OCI-LY7 (cell line): ENCODE data around the gene GPR137C. TPM values are rescaled to one million over a fixed set of nuclear protein-coding genes. Genes with fewer than 3 reads are reported as not detected.

Experiments
- BruUV-seq: library from RNA; stranded (reverse); fragments of 400-500 nt; replicated peaks from 2 replicates; lab custom pipeline; 2021; lab: Mats Ljungman, UMichigan
- CTCF ChIA-PET: fragments of 300-600 bp; sonication (Branson Sonifier 250); formaldehyde crosslinking; loops from one replicate; lab custom pipeline; 2022; ENCODE audit warnings: antibody characterized with exemption; ENCODE audit not compliant: unreplicated experiment; lab: Charles Lee
- POLR2A ChIA-PET: fragments of 300-600 bp; sonication (Branson Sonifier 250); formaldehyde crosslinking; loops from one replicate; lab custom pipeline; 2022; ENCODE audit warnings: antibody characterized with exemption; lab: Charles Lee
- DNase-seq: peaks from one replicate; pipeline ENCODE4 v3.0.0-alpha.2; 2015; ENCODE audit warnings: low spot score
- H2AFZ ChIP-seq: fragments of 200-600 bp; sonication (generic), shearing (Covaris generic); 2 replicates; pipeline ENCODE4 v1.6.1; 2014; ENCODE audit warnings: mild to moderate bottlenecking, antibody characterized with exemption, low read length, moderate library complexity
- H3K27ac ChIP-seq: fragments of 200-600 bp; sonication (generic); 2 replicates; pipeline ENCODE4 v1.5.1; 2014; ENCODE audit warnings: mixed run types, low read depth, mild to moderate bottlenecking, moderate library complexity, low read length, inconsistent platforms; ENCODE audit not compliant: poor library complexity, severe bottlenecking
- H3K36me3 ChIP-seq: fragments of 200-600 bp; sonication (generic); 2 replicates; pipeline ENCODE4 v1.6.1; 2014; ENCODE audit warnings: mild to moderate bottlenecking, antibody characterized with exemption, low read length, moderate library complexity, mixed read lengths; ENCODE audit not compliant: insufficient read depth
- H3K4me1 ChIP-seq: fragments of 200-600 bp; sonication (generic); 2 replicates; pipeline ENCODE4 v1.5.1; 2014; ENCODE audit warnings: mild to moderate bottlenecking, low read length; ENCODE audit not compliant: insufficient read depth, poor library complexity, severe bottlenecking
- H3K4me2 ChIP-seq: fragments of 200-600 bp; sonication (generic); 2 replicates; pipeline ENCODE4 v1.6.1; 2014; ENCODE audit warnings: mild to moderate bottlenecking, low read length
- H3K4me3 ChIP-seq: fragments of 200-600 bp; sonication (generic); 2 replicates; pipeline ENCODE4 v1.5.1; 2014; ENCODE audit warnings: mild to moderate bottlenecking, low read depth, low read length; ENCODE audit not compliant: poor library complexity, severe bottlenecking
- H3K79me2 ChIP-seq: fragments of 200-600 bp; sonication (generic); 2 replicates; pipeline ENCODE4 v1.6.1; 2016; ENCODE audit warnings: low read depth, mild to moderate bottlenecking, low read length, moderate library complexity, mixed read lengths; ENCODE audit not compliant: insufficient read depth
- H3K9me2 ChIP-seq: fragments of 200-600 bp; sonication (generic); 2 replicates; pipeline ENCODE4 v1.6.1; 2016; ENCODE audit warnings: mild to moderate bottlenecking, low read length, mixed read lengths; ENCODE audit not compliant: insufficient read depth
- H3K9me3 ChIP-seq: fragments of 200-600 bp; sonication (generic); 2 replicates; pipeline ENCODE4 v1.6.1; 2014; ENCODE audit warnings: mild to moderate bottlenecking, mixed run types, low read length, mixed read lengths
- H4K20me1 ChIP-seq: fragments of 200-600 bp; sonication (generic); 2 replicates; pipeline ENCODE4 v1.6.1; 2014; ENCODE audit warnings: mild to moderate bottlenecking, antibody characterized with exemption, low read length, moderate library complexity, mixed read lengths; ENCODE audit not compliant: insufficient read depth
- EZH2phosphoT487 ChIP-seq: fragments of 200-600 bp; sonication (generic); IDR thresholded peaks from 2 replicates; pipeline ENCODE4 v1.6.1; 2018; ENCODE audit warnings: low read depth, borderline replicate concordance, mild to moderate bottlenecking, mixed run types, antibody characterized with exemption, low read length, moderate library complexity, mixed read lengths
- intact Hi-C: fragments of 100-400 bp; cut with micrococcal nuclease; formaldehyde crosslinking; loops from one replicate; pipeline ENCODE4 v1.10.0; 2022; ENCODE audit not compliant: unreplicated experiment
- total RNA-seq, 2 experiments: library from RNA; depleted of rRNA in 1 of 2; stranded (reverse); fragments of >200 nt in 1 of 2; shearing (Covaris generic) in 1 of 2; gene quantifications; 2 replicates each; pipeline ENCODE4 v1.2.3, GENCODE V29; 2014 to 2022
- TF ChIP-seq, protein P1 (sequence below): fragments of 200-600 bp; sonication (generic); conservative IDR thresholded peaks from 2 replicates; pipeline ENCODE4 v1.5.1; 2014; ENCODE audit warnings: mild to moderate bottlenecking, antibody characterized with exemption, low read length, moderate library complexity, mixed read lengths

Gene GPR137C
- total RNA-seq, 2 experiments from 2014 or later = 1.1 to 3.9 TPM

GRCh38 chr14:52522581-52523345 is 29.9 kb upstream of the GPR137C start:
- H2AFZ ChIP-seq = no peak overlapping the region
- POLR2A ChIA-PET = interaction anchor here (1.6 kb wide), 1 partner anchor 12 kb away, joined by 3 read pairs; no protein-coding TSS in a partner anchor
- H3K27ac ChIP-seq = no peak overlapping the region
- intact Hi-C loops = no loop called here
- no peaks in the 10 kb centered on the region for H3K9me2 ChIP-seq
- peaks cover 51% of the 10 kb centered on the region for H3K36me3 ChIP-seq
- CTCF ChIA-PET = no interaction called here
- H3K9me3 ChIP-seq = no peaks in the 10 kb centered on the region
- H4K20me1 ChIP-seq = no peaks in the 10 kb centered on the region
- H3K4me2 ChIP-seq = no peak overlapping the region
- TF ChIP-seq, protein P1, sequence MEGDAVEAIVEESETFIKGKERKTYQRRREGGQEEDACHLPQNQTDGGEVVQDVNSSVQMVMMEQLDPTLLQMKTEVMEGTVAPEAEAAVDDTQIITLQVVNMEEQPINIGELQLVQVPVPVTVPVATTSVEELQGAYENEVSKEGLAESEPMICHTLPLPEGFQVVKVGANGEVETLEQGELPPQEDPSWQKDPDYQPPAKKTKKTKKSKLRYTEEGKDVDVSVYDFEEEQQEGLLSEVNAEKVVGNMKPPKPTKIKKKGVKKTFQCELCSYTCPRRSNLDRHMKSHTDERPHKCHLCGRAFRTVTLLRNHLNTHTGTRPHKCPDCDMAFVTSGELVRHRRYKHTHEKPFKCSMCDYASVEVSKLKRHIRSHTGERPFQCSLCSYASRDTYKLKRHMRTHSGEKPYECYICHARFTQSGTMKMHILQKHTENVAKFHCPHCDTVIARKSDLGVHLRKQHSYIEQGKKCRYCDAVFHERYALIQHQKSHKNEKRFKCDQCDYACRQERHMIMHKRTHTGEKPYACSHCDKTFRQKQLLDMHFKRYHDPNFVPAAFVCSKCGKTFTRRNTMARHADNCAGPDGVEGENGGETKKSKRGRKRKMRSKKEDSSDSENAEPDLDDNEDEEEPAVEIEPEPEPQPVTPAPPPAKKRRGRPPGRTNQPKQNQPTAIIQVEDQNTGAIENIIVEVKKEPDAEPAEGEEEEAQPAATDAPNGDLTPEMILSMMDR = no peak
- TF ChIP-seq EZH2phosphoT487 = no peak
- no TSS peak for BruUV-seq
- H3K4me3 ChIP-seq = no peak overlapping the region
- H3K4me1 ChIP-seq = no peaks in the 10 kb centered on the region
- no peak for DNase-seq
- H3K79me2 ChIP-seq = no peaks in the 10 kb centered on the region

GRCh38 chr14:52527052-52527451 is 25.6 kb upstream of the GPR137C start:
- DNase-seq = no peak
- Histone ChIP-seq H4K20me1 (no peaks in the 10 kb centered on the region), H3K9me3 (no peaks in the 10 kb centered on the region), H3K27ac (no peak overlapping the region), H3K36me3 (peaks cover 44% of the 10 kb centered on the region), H3K4me1 (no peaks in the 10 kb centered on the region), H3K4me2 (no peak overlapping the region), H3K79me2 (no peaks in the 10 kb centered on the region), H3K9me2 (no peaks in the 10 kb centered on the region), H2AFZ (no peak overlapping the region), H3K4me3 (no peak overlapping the region)
- ChIA-PET CTCF (no interaction called here), POLR2A (interaction anchor here (0.6 to 1.5 kb wide), 6 partner anchors 9 to 227 kb away, joined by 3 to 5 read pairs (median 3); no protein-coding TSS in a partner anchor)
- BruUV-seq = no TSS peak
- TF ChIP-seq, protein P1 = peak; percentile 37
- no peak for TF ChIP-seq EZH2phosphoT487
- intact Hi-C loops = no loop called here

DNA sequence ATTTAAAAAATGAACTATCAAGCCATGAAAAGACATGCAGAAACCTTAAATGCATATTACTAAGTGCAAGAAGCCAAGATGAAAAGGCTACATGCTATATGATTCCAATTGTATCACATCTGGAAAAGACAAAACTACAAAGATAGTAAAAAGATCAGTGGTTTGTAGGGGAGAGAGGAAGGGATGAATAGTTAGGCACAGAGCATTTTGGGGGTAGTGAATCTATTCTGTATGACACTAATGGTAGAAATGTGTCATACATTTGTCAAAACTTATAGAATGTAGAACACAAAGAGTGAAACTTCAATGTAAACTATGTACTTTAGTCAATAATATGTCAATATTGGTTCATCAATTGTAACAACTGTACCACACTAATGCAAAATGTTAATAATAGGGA is 21.2 kb upstream of the GPR137C start:
- no peaks in the 10 kb centered on the region for H3K9me2 ChIP-seq
- no peak overlapping the region for H3K4me2 ChIP-seq
- no peak for DNase-seq
- no peak overlapping the region for H3K27ac ChIP-seq
- no peak overlapping the region for H2AFZ ChIP-seq
- POLR2A ChIA-PET = interaction anchor here (0.9 kb wide), 2 partner anchors 18 to 589 kb away, joined by 4 to 5 read pairs; no protein-coding TSS in a partner anchor
- no peaks in the 10 kb centered on the region for H3K9me3 ChIP-seq
- H3K4me3 ChIP-seq = no peak overlapping the region
- intact Hi-C loops = no loop called here
- H4K20me1 ChIP-seq = no peaks in the 10 kb centered on the region
- H3K79me2 ChIP-seq = no peaks in the 10 kb centered on the region
- CTCF ChIA-PET = no interaction called here
- BruUV-seq = no TSS peak
- H3K36me3 ChIP-seq = peaks cover 66% of the 10 kb centered on the region
- TF ChIP-seq, protein P1 = no peak
- TF ChIP-seq EZH2phosphoT487 = no peak
- H3K4me1 ChIP-seq = no peaks in the 10 kb centered on the region
